ENCODE measurements around the gene POU5F1.
"Not testable (repeated sequence)": the region's sequence is repeated elsewhere in the genome, so short reads cannot be mapped to it uniquely, and the experiment has no call there.

The POU5F1 gene

DNA sequence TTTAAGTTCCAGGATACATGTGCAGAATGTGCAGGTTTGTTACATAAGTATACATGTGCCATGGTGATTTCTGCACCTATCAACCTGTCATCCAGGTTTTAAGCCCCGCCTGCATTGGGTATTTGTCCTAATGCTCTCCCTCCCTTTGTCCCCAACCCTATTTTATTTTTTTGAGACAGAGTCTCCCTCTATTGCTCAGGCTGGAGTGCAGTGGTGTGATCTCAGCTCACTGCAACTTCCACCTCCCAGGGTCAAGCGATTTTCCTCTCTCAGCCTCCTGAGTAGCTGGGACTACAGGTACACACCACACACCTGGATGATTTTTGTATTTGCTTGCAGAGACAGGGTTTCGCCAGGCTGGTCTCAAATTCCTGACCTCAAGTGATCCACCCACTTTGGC lies 18.7 kb upstream of the POU5F1 start:
- not testable (repeated sequence) for DNase-seq

- no peak for DNase-seq
Measured at GRCh38 chr6:31187780-31188194, 17.3 kb upstream of the POU5F1 start.

DNA sequence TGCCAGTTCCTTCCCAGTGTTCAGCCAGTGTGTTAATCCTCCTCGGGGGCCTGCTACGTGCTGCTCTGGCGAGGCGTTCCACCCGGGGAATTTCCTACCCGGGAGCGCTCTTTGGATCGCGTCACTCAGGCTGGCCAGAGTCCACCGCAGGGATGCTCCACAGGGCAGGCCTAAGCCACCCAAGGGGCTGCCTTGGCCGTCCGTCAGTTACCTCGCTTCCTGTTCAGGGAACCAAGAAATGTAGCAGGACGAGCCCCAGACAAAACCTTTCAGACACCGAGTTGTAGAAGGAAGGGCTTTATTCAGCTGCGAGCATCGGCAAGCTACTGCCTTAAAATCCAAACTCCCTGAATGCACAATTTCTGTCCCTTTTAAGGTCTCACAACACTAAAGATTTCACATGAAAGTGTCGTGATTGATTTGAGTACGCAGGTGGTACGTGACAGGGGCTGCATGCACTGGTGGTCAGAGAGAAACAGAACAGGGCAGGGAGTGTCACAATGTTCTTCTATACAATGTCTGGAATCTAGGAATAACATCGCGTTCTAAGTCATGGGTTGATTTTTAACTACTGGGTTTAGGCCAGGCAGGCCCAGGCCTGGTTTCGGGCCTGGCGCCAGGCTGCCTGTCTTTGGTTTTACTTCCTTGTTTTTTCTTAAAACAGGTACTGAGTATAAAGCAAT lies 15.7 kb upstream of the POU5F1 start:
- no peak for DNase-seq

DNA sequence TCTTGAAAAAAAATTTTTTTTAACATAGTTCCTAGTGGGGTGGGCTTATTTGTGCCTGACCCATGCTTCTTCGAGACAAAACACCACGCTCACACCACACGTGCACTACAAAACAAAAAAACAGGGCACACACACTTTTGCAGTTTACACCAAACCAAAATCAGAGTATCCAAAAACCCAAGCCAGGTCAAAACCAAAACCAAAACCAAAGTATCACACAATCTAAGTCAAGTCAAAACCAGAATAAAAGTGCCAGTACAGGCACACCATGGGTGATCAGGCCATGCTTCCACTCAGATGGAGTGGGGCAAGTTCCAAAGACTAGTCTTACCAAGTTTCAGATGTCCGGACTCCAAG lies 15.2 kb upstream of the POU5F1 start:
- DNase-seq = not testable (repeated sequence)

DNA sequence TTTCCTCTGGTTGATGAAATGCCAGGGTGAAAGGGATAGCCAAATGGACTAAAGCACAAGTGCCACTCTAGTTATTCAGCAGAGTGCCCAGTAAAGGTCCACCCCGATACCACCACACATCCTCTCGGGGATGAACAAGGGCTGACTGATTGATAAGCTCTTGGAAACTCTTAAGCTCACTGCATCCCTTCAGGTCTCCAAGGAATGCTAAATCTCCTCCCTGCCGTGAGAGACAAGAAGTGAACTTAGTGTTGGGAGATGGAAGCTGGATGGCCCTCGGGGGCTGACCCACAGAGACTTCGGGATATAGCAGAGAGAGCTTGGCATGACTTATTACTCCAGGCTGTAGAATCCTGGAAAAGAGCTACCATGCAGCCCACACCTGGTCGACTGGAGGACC lies 13.4 kb upstream of the POU5F1 start:
- DNase-seq = not testable (repeated sequence)

- not testable (repeated sequence) for DNase-seq
Measured at GRCh38 chr6:31183287-31183686, 12.8 kb upstream of the POU5F1 start.

DNA sequence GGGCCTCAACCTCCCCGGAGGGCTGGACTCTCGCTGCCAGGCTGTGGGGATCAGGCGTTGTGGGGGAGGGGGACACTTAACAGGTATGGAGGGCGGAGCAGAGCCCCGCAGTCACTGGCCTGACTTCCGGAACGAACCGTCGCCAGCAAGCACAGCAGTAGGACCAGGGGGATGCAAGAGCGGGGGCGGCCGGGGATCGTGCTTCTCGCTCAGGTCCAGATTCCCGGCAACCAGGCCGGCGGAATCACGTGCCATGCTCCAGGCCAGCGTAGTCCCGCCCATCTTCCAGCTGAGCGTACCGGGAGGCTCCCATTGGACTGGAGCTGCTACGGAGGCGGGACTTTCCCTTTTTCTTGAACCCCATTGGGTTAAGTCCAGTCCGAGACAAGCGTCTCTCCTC lies 10.0 kb upstream of the POU5F1 start:
- DNase-seq = no peak

GRCh38 chr6:31179896-31180295 lies 9.4 kb upstream of the POU5F1 start:
- DNase-seq = no peak

- DNase-seq = no peak
Measured at GRCh38 chr6:31179042-31179386, 8.5 kb upstream of the POU5F1 start.

- DNase-seq = no peak
Measured at GRCh38 chr6:31178143-31179041, 7.9 kb upstream of the POU5F1 start.

GRCh38 chr6:31175971-31176370 lies 5.5 kb upstream of the POU5F1 start:
- no peak for DNase-seq

DNA sequence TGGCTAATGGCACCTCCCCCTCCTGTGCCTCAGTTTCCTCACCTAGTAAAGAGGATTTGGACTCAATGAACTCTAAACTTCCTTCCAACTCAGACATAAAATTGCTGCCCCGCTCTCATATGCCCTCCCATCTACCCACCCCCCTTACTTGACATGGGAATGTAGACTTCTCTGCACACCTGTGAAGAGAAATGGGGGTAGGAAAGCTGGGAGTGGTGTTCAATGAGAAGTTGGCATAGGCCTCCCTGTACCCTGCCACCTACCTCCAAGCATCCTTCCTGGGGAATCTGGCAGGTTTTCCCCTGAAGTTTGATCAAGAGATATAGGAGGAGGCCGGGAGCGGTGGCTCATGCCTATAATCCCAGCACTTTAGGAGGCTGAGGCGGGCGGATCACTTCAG lies 3.9 kb upstream of the POU5F1 start:
- no peak for DNase-seq

DNA sequence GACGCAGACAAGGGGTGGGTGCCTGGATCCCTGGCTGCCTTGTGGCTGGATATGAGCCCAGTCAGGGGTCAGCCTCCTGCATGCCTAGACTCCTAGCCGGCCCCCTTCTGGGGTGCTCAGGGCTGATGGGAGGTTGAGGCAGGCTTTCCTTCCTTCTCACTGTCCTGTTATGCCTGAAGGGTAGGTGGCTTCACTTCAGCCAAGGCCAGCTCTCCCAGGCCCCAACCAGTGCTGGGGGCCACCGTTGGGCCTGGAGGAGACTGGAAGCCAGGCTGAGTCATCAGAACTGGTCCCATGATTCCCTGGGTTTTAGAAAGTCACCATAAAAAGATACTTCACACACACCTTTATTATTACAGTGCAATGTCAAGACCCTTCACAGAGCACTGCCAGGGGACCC lies 2.9 kb upstream of the POU5F1 start:
- no peak for DNase-seq

DNA sequence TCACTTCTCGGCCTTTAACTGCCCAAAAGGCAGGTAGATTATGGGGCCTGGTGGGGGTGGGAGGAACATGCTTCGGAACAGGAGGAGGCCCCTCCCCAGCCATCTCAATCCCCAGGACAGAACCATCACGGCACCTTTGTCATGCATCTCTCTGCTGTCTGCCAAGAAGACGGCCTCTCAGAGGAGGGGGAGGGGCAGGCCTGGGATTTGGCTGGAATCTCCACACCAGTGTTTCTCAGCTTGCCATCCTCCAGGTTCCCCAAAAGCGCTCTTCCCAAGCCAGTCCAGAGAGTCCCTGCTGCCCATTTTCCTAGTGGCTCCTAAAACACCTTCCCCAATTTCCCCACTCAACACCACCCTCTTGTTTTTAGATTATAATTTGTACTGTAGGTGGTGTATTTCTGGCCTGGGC lies 2.5 kb upstream of the POU5F1 start:
- DNase-seq = no peak

DNA sequence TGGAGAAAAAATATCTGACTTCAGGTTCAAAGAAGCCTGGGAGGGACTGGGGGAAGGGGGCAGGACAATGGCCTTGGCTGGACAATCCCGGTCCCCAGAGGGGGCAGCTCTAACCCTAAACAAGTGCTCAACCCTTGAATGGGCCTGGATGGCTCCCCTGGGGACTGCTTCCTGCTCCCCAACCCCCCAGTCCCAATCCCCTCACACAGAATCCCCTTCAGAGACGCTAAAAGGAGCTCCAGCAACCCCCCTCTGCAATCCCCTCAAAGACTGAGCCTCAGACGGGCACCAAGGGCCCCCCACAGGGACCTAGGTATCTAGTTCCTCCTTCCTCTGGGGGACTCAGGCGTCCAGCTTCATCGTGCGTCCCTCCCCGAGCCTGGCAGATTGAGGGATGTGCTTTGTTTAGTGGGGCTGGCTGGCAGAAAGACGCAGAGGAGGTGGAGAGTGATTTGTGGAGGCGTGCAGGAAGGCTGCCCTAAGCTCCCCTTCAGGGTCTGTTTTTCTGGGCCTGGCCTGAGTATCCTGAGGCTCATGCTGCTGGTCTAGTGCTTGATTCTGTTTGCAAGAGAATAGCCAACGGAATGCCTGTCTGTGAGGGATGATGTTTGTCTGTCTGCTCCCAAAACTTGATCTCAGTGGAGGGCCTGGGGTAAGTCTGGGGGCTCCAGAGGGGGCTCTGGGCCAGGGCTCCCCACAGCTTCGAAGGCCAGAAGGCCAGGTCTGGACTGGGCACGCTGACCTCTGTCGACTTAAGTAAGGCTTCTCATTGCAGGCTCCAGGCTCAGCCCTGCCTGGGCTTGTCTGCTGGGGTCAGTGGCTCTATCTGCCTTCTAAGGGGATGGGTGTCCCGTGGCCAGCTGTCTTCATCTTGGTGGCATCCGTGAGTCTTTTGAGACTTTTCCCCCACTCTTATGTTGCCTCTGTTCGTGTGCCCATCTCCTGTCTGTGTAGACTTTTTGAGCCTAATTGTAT lies 1.7 kb upstream of the POU5F1 start:
- no peak for DNase-seq

- DNase-seq = no peak
Measured at GRCh38 chr6:31170987-31171671, 647 bp upstream of the POU5F1 start.

DNA sequence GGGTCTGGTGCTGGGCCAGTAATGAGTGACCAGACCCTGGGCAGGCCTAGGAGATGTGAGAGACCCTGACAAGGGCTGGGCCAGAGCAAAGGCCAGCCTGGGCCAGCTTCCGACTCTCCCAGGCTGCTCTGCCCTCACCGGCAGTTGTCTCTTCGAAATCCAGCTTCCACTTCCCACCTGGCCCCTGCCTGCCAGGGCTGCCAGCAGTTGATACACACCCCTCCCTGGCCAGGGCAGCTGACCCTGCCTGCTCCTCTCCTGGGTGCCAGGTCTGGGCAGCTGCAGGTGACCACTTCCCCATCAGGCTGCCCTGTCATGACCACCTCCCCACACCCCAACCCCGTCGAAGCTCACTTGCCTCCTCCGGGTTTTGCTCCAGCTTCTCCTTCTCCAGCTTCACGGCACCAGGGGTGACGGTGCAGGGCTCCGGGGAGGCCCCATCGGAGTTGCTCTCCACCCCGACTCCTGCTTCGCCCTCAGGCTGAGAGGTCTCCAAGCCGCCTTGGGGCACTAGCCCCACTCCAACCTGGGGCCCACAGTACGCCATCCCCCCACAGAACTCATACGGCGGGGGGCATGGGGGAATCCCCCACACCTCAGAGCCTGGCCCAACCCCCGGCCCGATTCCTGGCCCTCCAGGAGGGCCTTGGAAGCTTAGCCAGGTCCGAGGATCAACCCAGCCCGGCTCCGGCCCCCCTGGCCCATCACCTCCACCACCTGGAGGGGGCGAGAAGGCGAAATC lies 453 bp downstream of the POU5F1 start:
- DNase-seq = not testable (repeated sequence)

GRCh38 chr6:31169123-31169857 lies 1.2 kb downstream of the POU5F1 start:
- DNase-seq = no peak

GRCh38 chr6:31168606-31169005 lies 1.9 kb downstream of the POU5F1 start:
- DNase-seq = no peak

- DNase-seq = no peak
Measured at GRCh38 chr6:31165986-31166385, 4.5 kb downstream of the POU5F1 start.

All from NCI-H69 (cell line).